HUDEP-2 (cell line): ENCODE results near the gene ZNF747.

Source experiments
- DNase-seq, 76 experiments: peaks; one replicate each; lab custom pipeline; 2025; ENCODE audit not compliant: unreplicated experiment in 76 of 76; lab: John Stamatoyannopoulos, UW

ZNF747 gene

GRCh38 chr16:30519120-30520049 is 15.3 kb downstream of the ZNF747 start:
- no peak for DNase-seq

GRCh38 chr16:30518552-30518951 is 16.1 kb downstream of the ZNF747 start:
- DNase-seq = no peak

- no peak for DNase-seq
These were observed 19.4 kb downstream of the ZNF747 start for GRCh38 chr16:30515275-30515674.

- DNase-seq = no peak
These were observed 23.1 kb downstream of the ZNF747 start for GRCh38 chr16:30511509-30511908.

- peak in 1 of 76 experiments; percentile 11 for DNase-seq
These were observed 24.2 kb downstream of the ZNF747 start for GRCh38 chr16:30510376-30510938.

GRCh38 chr16:30509081-30509765 is 25.4 kb downstream of the ZNF747 start:
- peak in 2 of 76 experiments; percentile 17 for DNase-seq

DNA sequence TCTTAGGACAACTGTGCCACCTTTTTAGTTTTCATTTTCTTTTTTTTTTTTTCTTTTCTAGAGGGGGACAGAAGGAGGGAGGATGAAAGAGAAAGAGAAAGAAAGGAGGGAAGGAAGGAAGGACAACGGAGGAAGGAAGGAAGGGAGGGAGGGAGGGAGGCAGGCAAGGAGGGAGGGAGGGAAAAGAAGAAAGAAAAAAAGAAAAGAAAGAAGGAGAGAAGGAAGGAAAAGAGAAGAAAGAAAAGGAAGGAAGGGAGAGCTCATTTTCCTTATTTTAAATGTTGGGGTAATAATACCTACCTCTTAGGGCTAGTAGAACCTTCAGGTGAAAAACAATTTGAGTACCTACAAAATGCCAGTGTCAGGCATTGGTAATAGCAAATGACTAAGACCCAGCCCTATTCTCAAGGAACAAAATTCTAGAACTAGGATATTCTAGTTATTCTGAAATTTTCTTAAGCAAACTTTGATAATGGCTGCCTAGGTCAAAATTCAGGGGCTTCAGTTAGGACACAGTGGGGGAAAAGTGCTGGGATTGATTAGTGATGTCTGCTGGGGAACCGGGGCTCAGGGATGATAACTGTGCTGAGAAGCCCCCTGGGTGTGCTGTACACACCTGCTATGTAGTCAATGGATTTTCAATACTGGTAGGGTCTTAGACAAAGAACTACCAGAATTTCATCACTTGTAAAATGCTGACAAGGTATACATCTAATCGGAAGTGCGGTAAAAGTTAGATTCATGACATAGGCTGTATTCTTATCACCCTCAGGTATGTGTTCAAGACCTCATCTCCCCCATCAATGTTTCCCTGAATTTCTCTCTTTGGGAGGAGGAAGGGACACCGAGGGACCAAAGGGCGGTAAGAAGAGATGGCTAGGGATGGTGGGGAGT is 31.0 kb downstream of the ZNF747 start:
- no peak for DNase-seq

DNA sequence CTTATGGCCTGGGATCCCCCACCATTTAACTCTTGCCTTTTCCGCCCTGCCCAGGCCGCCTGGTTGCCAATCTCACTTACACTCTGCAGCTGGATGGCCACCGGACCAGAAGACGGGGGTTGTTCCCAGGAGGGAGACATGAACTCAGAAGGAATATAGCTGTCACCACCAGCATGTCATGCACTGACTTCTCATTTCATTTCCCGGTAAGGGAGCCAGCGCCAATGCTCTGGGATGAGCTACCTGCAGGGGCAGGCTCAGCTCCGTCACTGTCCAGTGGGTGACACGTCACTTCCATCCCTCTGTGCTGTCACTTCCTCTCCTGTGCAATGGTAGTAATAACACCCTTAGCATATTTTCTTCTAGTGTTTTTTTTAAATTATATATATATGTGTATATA is 35.4 kb downstream of the ZNF747 start:
- no peak for DNase-seq

DNA sequence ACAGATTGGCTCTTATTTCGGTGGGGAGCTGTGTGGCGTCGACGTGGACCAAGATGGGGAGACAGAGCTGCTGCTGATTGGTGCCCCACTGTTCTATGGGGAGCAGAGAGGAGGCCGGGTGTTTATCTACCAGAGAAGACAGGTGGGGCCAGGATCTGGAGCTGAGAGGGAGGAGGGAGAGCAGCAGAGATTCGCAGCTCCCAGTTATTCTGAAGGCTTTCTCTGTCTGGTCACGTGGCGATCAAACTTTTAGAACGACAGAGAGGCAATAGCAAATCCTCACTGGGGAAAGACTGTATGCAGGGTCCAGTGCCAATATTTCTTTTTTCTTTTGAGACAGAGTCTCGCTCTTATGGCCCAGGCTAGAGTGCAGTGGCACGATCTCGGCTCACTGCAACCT is 39.9 kb downstream of the ZNF747 start:
- DNase-seq = no peak

DNA sequence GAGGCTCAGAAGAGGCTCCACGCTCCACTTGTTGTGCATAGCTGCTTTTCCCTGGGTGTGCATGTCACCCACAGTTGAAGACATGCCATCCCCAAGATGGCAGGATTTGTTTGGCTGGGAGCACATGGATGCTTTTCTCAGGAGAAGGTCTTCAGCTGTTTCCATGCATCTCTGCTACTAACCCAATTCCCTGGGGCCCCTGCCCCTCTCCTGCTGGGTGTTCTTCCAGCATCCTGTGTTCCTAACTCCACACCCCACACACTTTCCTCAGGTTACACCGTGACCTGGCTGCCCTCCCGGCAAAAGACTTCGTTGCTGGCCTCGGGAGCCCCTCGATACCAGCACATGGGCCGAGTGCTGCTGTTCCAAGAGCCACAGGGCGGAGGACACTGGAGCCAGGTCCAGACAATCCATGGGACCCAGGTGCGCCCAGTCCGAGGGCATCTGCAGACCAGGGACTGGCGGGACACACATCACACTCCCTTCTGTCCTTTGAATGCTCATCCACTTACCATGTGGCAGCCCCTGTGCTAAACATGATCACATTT is 40.6 kb downstream of the ZNF747 start:
- DNase-seq = no peak

GRCh38 chr16:30491744-30492308 is 42.8 kb downstream of the ZNF747 start:
- DNase-seq = peak in 55 of 76 experiments; percentile 4 to 79 (median 38)

- no peak for DNase-seq
These were observed 43.4 kb downstream of the ZNF747 start for GRCh38 chr16:30491229-30491628.

- DNase-seq = no peak
These were observed 44.4 kb downstream of the ZNF747 start for GRCh38 chr16:30490210-30490609.

DNA sequence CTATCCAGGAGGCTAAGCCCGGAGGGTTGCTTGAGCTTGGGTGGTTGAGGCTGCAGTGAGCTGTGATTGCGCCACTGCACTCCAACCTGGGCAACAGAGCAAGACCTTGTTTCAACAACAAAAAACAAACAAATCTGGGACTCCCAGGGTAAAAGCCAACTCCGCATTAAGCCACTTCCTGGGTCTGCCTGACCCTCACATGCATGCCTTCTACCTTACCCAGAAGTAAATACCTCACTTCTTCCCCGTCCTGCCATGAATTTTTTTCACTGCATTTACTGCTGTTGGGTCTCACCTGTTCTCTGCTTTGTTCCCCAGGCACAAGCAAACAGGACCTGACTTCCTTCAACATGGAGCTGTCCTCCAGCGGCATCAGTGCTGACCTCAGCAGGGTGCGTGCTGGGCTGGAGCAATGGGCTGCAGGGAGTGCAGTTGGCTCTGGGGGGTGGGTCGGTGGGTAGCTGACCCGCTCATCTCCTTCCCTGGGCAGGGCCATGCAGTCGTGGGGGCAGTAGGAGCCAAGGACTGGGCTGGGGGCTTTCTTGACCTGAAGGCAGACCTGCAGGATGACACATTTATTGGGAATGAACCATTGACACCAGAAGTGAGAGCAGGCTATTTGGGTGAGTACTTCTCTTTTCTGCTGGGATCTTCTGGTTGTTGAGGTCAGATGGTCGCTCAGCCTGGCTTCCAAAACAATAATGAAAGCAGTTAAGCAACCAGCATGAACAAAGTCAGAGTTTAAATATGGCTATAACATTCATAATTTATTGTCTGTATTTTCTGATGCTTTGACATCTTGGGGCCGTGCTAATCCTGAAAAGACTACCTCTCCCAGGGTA is 45.7 kb downstream of the ZNF747 start:
- no peak for DNase-seq

GRCh38 chr16:30485818-30486436 is 48.7 kb downstream of the ZNF747 start:
- DNase-seq = no peak

- no peak for DNase-seq
These were observed 49.8 kb downstream of the ZNF747 start for GRCh38 chr16:30484887-30485286.

DNA sequence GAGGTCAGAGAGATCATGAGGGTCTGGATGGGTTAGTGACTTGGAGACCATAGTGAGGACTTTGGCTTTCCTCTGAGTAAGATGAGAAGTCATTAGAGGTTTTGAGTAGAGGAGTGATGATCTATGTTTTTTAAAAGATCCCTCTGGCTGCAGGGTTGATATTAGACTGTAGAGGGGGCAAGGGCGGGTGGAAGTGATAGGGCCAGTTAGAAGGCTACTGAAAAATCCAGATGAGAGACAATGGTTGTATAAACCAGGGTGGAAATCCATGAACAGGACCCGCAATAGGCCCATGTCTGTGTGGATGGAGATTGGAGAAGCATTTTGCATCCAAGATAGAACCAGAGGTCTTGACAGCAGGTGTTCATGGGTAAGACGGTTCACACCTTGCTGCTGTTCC is 52.3 kb downstream of the ZNF747 start:
- peak in 29 of 76 experiments; percentile 1 to 54 (median 17) for DNase-seq

DNA sequence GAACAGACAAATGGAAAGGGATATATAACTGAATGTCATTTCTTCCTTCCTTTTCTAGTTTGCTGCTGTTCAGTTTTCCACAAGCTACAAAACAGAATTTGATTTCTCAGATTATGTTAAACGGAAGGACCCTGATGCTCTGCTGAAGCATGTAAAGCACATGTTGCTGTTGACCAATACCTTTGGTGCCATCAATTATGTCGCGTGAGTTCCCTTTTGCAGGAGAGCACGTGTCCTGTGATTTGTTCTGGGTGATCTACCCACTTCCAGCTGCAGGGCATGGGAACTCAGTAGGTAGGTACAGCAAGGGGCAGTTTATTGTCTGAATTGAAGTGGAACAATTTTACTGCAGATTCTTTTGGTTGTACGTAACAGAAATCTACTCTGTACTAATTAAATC is 53.3 kb downstream of the ZNF747 start:
- DNase-seq = no peak
